Astrocyte of the spinal cord (primary cell): Measurements from ENCODE around the gene HPCAL1.

Experiments used
- DNase-seq: peaks from one replicate; pipeline ENCODE4 v3.0.0; 2011; ENCODE audit warnings: low read depth, low spot score
- H3K4me3 ChIP-seq: 2 replicates; pipeline ENCODE4 v1.5.1; 2011; ENCODE audit warnings: low read depth, mild to moderate bottlenecking, low read length, moderate library complexity
- CTCF ChIP-seq: IDR thresholded peaks from 2 replicates; pipeline ENCODE4 v1.5.1; 2012; ENCODE audit warnings: low read depth, mild to moderate bottlenecking, low read length, inconsistent platforms
- in situ Hi-C: cut with HindIII; loops from 2 replicates; pipeline ENCODE4 v1.10.0; 2017; ENCODE audit warnings: low sequenced_read_pairs

Gene HPCAL1

DNA sequence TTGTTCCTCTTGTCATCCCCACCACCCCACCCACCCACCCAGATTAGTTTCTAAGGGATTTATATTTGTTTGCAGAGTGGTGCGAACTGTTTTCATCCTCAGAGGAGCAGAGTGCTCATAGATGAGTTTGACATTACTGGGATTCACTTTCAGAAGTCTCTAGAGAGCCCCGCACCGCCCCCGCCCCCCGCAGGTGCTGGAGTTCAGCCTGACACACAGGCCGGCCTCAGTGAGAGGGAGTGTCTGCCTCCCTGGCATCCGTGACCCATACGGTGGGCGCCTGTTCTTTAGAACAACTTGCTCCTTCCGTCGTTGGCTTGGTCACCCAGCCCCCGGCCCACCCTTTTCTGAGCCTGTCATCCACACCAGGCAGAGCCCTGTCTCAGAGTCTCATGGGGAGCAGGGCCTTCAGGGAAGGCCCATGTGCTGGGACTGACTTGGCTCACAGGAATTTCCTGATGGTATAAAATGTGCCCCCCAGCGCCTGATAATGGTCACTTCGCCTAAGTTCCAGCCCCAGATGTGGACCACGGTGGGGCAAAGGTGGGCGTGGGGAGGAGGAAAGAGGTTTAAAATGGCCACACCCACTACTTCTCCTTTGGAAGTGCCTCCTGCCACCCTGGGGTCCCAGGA, 44.3 kb downstream of the HPCAL1 start:
- TF ChIP-seq CTCF: no peak
- in situ Hi-C loops: no loop called here
- H3K4me3 ChIP-seq: no peak overlapping the region
- no peak for DNase-seq

- TF ChIP-seq CTCF: no peak
- H3K4me3 ChIP-seq: no peak overlapping the region
- in situ Hi-C loops: no loop called here
- no peak for DNase-seq
Measured at GRCh38 chr2:10347562-10347948, 44.9 kb downstream of the HPCAL1 start.

- in situ Hi-C loops: no loop called here
- no peak for DNase-seq
- no peak overlapping the region for H3K4me3 ChIP-seq
- no peak for TF ChIP-seq CTCF
Measured at GRCh38 chr2:10348891-10349290, 46.2 kb downstream of the HPCAL1 start.

DNA sequence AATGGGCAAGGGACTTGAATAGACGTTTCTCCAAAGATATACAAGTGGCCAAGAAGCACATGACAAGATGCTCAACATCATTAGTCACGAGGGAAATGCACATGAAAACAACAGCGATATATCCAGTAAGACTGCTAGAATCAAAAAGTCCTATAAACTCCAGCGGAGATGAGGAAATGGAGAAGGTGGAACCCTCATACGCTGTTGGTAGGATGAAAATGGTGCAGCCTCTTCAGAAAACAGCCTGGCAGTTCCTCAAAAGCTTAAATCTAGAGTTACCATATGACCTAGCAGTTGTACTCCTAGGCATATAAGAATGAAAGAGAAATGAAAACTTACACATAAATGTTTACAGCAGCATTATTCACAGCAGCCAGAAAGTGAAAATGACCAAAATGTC, 48.1 kb downstream of the HPCAL1 start:
- no peak for TF ChIP-seq CTCF
- no peak for DNase-seq
- in situ Hi-C loops: no loop called here
- no peak overlapping the region for H3K4me3 ChIP-seq

- no peak overlapping the region for H3K4me3 ChIP-seq
- no peak for DNase-seq
- in situ Hi-C loops: no loop called here
- TF ChIP-seq CTCF: no peak
Measured at GRCh38 chr2:10352361-10352760, 49.7 kb downstream of the HPCAL1 start.

- no peak for DNase-seq
- no peak overlapping the region for H3K4me3 ChIP-seq
- no peak for TF ChIP-seq CTCF
- in situ Hi-C loops: no loop called here
Measured at GRCh38 chr2:10352972-10353371, 50.3 kb downstream of the HPCAL1 start.

GRCh38 chr2:10353931-10354330, 51.2 kb downstream of the HPCAL1 start:
- no peak for DNase-seq
- no peak overlapping the region for H3K4me3 ChIP-seq
- no peak for TF ChIP-seq CTCF
- in situ Hi-C loops: no loop called here
